Fibroblast of peridontal ligament (primary cell): ENCODE data around the gene RALA.

Experiments used
- DNase-seq: peaks from one replicate; pipeline ENCODE4 v3.0.0-alpha.2; 2010; ENCODE audit errors: extremely low read depth

Gene RALA

GRCh38 chr7:39613577-39613976 is 9.8 kb upstream of the RALA start:
- no peak for DNase-seq

- no peak for DNase-seq
Measured at GRCh38 chr7:39614299-39614698, 9.1 kb upstream of the RALA start.

- no peak for DNase-seq
Measured at GRCh38 chr7:39615350-39615975, 7.9 kb upstream of the RALA start.

DNA sequence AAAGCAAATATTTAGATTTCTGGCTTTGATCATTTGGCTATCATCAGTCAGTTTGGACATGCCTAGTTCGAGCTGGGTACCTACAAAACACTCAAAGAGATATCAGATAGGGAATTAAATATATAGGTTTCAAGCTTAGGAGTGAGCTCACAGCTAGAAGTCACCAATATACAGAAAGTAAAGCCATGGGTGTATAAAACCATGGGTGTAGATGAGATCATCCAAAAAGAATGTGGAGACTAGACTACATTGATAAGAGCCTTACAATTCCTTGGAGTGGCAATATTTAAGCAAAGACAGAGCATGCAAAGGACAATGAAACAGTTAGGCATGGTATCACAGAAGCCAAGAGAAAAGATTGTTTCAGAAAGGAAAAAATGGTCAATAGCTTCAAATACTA is 7.2 kb upstream of the RALA start:
- peak; percentile 21 for DNase-seq

DNA sequence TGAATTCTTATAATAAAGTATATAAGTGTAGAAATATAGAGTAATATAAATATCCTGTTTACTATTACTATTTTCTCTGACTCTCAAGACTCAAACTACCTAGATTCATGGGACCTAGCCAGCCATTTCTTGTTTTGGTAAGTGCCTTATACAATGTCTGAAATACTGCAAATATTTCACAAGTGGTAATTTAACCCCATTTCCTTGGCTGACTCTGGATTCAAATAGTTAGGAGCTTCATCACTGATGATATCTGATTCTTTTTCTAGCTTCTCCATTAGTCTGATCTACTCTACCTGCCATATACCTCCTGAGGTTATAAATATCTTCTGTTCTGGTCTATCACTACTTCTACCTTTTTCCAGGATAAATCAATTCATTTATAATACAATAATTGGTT is 6.4 kb upstream of the RALA start:
- DNase-seq, result peak; percentile 69

GRCh38 chr7:39618868-39619267 is 4.5 kb upstream of the RALA start:
- DNase-seq, result no peak

DNA sequence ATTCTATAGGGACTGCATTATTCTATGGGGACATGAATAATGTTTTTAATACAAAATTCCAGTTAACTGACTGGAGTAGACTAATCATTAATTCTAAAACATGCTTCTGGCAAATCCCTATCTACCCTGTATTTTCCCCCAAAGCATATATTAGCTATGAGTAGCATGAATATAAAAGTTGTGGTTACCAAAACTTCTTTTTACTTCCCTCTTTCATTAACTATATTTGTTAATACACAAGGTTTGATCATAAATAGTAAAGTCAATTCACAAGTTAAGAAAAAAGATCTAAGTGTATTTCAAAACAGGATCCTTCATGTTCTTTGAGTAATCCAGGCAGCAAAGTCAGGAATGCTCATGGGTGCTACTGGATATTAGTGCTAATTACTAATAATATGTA is 2.9 kb upstream of the RALA start:
- DNase-seq, result no peak

GRCh38 chr7:39621261-39621660 is 2.1 kb upstream of the RALA start:
- DNase-seq, result peak; percentile 86

DNA sequence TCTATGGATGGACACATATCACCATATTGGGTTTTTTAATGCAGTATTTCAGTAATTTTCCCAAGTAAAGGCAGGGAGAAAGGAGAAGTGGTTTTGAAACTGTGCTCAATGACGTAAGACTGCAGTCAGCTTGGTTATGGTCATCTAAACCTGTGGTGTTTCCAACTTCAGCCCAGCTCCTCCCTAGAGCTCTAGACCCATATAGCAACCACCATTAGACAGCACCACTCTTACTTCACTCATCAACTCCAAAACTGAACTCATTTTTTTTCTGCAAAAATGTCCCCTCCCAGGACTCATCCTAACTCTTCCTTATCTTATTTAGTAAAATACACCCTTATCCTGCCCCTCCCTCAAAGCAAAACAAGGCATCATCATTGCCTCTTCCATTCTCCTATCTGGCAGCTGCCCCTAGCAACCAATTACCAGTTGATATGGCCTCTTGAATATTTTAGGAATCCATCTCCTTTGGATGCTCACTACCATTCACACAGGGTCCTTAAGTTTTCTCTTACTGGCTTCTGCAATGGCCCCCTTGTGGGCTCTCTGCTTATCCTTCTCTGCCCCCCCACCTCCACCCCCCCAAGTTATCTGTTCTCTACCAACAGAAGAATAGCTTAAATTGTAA is 1.5 kb upstream of the RALA start:
- peak; percentile 52 for DNase-seq

GRCh38 chr7:39622609-39623008 is 763 bp upstream of the RALA start:
- peak; percentile 29 for DNase-seq

DNA sequence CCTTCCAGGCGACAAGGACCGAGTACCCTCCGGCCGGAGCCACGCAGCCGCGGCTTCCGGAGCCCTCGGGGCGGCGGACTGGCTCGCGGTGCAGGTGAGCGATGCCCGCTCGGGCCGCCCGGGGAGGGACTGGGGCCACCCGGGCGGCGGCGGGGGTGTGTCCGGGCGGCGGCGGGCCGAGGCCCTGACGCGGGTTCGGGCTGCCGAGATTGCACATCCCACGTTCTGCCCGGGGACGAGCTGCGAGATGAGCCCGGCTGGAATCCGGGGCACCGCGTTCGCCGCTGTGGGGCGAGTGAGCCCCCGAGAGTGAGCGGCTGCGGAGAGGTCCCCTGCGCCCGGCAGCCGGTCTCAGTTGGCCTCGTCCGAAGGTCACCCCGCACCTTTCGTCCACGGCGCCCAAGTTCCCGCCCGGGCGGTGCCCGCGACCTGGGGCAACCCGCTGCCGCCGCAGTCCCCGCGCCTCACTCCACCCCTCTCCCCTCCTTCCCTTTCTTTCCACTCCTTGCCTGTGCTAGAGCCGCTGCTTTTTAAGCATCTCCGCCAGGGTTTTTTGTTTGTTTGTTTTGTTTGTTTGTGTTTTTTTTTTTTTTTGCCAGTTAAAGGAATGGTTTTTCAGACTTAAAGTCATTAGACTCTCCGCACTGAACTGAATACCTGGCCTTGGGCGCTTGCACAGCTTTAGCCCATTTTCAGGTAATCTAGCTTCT is 515 bp downstream of the RALA start:
- no peak for DNase-seq

DNA sequence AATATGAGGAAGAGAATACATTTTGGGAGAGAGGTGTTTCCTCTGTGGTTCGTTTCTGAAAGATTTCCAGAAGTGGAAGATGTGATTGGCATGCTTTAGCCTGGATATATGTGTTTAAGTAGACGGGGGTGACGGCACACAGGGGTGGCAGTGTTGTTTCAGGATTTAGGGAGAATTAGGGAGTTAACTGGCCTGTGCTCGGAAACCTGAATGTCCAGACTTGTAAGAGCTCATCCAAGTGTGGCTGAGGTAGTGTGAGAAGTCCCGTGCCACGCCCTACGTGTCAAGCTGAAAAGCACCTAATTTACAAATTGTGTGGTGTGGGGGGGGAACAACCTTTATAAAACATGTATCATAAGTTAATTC is 1.1 kb downstream of the RALA start:
- DNase-seq, result peak; percentile 64

DNA sequence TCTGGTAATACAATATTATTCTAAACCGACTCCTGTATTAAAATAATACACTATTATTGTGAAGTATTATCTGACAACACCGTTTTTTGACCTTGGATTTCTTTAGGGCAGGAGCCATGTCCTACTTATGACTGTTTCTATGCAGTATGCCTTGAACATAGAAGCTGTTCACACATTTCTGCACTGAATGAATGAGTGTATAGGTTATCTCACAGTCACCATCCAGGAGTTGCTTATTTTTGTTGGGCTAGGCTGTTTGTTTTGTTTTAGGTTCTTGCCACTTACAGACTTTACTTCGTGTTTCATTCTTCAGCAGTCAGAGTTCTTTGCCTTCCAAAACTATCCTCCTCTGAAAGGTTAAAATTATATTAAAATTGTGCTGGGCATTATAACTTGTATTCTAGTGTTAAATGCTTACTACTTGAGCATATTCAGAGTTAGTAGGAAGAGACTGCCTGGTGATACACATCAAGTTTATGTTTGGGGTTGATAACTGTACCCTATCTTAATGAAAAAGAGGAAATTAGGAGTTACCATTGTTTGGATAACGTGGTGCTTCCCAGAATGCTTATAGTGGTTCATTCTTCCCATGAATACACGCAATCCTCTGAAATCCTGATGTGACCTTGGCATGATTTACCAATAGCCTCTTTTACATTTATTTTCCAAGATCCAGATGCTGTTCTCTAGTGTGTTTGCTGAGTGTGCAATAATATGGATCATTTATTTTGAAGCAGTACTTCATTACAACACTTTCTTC is 1.7 kb downstream of the RALA start:
- peak; percentile 91 for DNase-seq

DNA sequence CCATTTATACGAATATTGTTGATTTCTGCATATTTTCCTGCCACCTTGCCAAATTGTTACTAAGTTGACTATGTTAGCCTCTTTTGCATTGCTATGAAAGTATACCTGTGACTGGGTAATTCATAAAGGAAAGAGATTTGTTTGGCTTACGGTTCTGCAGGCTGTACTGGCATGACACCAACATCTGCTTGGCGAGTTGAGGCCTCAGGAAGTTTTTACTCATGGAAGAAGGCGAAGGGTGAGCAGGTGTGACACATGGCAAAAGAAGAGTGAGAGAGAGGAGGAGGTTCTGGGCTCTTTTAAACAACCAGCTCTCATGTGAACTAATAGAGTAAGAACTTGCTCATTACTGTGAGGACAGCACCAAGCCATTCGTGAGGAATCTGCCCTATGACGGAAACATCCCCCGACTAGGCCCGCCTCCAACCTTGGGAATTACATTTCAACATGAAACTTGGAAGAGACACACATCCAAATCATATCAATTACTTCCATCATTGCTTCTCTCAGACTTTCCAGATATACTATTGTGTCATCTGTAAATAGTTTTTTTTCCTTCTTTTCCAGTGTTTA is 8.4 kb downstream of the RALA start:
- no peak for DNase-seq

DNA sequence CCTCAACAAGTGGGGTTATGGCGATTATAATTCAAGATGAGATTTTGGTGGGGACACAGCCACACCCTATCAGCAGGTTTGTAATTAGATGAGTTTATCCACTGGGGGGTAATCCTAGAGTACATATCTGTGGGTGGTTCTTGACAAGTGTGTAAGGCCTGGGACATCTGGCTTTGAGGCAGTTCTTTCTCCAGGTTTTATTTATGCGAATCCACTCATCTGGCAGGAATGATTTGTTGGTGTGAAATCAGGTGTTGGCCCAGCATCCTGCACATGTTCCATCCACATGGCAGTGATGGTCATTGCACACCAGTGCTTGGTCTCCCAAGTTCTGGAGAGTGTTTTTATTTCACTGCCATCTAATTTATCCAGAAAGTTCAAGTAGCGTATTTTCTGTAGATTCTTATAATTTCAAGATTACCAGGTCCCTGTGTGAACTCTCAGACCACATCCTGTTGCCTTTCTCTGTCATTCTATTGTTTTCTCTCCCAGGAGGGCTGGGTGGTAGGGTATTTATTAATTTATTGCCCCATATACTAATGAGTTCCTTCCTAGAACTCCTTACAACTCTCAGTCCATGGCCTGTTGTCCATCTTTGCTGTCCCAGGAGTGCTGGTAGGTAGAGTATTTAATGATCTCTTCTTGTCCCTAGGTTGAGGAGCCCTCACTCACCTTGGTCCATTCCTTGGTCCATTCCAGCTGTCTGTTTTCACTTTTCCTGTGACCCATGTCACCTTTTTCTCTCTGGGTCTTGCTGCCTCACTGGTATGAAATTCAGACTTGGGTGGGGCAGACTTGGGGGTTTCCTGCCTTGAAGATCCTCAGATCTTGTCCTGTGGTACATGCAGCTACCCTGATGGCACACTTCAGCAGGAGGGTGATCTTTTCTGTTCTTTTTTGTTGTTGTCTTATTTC is 10.4 kb downstream of the RALA start:
- no peak for DNase-seq

- no peak for DNase-seq
Measured at GRCh38 chr7:39634478-39634805, 11.1 kb downstream of the RALA start.

DNA sequence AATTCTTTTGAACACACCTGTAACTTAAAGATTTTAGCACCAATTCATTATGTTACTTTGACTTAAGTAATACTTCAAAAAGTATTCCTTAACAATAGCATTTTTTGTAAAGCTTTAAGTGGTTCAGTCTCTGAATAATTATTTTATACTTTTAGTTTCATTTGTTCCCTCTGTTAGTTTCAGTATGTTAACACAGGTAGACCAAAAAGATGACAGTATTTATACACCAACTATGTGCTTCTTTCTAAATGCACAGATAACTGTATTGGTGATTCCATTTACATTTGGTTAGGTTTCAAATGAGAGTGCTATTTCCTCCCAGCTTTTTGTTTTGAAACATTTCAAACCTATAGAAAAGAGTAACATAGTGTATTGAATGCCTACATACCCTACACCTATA is 14.0 kb downstream of the RALA start:
- no peak for DNase-seq

DNA sequence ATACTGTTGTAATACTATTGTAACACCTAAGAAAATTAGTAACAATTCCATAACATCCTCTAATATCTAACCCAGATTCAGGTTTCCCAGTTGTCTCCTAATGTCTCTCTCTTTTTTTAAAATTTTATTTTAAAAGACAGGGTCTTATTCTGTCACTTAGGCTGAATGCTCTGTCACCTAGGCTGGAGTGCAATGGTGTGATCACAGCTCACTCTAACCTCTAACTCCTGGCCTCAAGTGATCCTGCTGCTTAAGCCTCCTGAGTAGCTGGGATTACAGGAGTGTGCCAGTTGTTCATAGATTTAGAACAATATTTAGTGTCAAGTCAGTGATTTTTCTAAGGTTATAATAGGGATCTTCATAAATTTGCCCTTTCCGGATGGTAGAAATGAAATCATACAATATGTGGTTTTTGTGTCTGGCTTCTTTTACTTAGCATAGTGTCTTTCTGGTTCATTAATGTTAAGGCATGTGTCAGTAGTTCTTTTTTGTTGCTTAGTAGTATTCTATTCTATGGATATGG is 14.7 kb downstream of the RALA start:
- no peak for DNase-seq

GRCh38 chr7:39642896-39643295 is 19.5 kb downstream of the RALA start:
- no peak for DNase-seq

DNA sequence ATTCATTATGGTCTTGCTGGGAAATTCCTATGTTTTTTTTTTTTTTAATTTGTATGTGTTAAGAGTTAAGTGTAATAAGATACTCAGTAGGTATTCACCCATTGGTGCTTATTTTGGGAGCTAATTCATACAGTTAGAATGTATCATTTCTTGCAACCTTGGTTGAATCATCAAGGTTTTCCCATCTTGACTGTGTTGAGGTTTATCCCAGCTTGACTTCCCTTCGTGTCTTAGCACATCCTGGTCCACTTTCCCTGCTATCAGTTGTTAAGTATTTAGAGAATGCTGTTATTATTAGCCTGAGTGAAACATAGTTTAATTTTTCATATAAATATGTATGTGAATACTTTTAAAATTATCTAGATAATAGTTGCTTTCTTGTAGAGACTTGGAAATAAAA is 20.8 kb downstream of the RALA start:
- DNase-seq, result peak; percentile 25
